ENCODE measurements around the gene DLGAP1.
A peak's percentile ranks its signal among the peaks of the same experiment; 100 is the strongest.

The DLGAP1 gene

DNA sequence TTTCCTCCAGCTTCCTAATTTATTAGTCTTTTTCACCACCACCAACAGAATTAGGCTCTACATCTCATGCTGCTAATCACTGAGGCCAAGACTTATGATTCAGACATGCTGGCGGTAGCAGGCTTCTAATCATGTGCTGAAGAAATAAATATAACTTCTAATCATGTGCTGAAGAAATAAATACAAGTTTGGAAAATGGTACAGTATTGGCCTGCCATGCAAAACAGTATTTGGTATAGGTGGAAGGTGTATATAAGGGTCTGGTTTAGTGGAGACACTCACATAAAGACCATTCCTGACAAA is 764.4 kb downstream of the DLGAP1 start:
- no peak for DNase-seq (ENCODE audit: low read depth)

DNA sequence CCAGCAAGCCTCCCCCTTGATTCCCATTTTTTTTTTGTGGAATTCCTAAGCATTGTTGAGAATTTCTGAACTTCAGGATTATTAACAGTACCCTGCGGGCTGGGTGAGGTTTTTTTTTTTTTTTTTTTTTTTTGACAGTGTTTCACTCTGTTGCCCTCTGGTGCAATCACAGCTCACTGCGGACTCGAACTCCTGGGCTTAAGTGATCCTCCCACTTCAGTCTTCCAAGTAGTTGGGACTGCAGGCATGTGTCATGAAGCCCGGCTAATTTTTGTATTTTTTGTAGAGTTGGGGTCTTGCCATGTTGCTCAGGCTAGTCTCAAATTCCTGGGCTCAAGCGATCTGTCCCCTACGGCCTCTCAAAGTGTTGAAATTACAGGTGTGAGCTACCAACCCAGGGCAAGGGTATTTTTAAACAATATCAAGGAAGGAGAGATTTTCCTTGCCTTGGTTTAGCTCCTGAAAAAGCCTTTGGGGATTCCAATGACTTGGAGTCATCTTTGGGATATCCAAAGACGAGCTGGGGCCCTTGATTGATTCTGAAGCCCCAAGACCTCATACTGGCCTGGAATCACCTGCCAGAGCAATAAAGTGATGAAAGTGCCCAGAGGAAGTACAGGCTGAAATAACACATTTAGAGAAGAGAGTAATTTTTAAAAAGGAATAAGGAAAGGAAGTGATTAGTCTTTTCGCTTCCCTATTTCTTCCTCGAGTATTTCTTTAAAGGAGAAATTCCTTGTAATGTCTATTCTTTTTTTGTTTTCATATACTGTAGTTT is 764.9 kb downstream of the DLGAP1 start:
- no peak for DNase-seq (ENCODE audit: low read depth)

DNA sequence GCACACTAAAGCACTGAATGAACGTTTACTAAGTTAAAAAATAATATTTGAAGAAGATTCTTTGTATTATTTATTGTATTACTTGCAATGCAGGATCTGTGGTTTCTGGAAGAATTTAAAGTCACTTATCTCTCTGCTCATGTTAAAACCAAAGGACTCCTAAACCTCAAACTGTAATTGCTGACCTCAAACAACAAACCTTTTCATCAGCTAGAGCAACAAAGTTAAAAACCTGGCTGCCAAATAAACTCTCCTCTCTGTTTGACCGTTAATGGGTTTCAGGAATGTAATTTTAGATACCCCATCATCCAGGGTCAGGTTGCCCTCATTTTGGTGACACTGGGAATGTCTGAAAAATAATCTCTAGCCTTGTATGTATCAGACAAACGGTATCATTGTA is 766.0 kb downstream of the DLGAP1 start:
- no peak for DNase-seq (ENCODE audit: low read depth)

DNA sequence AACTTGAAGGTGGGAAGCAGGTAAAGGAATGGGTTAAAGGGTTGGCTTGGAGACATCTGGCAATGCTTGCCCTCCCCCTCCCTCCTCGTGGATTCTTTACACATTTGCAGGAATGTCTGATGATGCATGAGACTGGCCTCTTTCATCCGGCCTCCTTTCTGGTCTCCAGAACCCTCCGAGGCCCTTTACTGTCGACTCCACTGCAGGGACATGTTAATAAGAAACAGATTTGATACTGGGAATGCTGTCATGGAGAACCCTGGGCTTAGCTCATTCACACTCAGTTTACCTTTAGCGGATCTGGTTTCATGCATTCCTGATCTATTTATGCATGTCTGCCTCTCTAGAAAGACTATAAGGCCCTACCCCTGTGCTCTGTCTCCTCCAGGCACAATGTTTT is 766.4 kb downstream of the DLGAP1 start:
- DNase-seq (ENCODE audit: low read depth), result no peak

DNA sequence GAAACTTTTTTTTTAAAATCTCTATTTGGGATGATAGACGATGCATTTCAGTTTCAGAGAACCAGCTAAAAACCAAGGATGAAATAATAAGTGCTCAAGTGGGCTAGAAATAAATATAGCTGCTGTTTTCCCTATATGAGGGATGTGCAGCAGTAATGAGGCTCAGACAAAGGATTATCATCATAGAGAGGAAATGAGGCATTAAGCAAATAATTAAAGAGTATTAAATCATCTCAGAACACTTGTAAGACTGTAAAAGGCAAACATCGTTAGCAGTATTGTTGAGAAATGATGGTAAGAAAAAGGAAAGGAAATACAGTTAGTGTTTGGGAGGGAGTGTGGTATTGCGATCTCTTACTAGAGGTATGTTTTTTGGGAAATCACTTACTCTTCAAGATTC is 771.6 kb downstream of the DLGAP1 start:
- DNase-seq (ENCODE audit: low read depth), result no peak

DNA sequence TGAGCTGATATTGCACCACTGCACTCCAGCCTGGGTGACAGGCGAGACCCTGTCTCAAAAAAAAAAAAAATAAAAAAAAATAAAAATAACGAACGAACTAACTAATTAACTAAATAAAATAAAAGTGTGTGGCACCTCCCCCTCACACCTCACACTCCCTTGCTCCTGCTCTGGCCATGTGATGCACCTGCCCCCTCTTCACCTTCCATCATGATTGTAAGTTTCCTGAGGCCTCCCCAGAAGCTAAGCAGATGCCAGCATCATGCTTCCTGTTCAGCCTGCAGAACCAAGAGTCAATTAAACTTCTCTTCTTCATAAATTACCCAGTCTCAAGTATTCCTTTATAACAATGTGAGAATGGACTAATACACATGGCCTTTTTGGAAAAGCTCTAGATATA is 773.0 kb downstream of the DLGAP1 start:
- DNase-seq (ENCODE audit: low read depth), result no peak

DNA sequence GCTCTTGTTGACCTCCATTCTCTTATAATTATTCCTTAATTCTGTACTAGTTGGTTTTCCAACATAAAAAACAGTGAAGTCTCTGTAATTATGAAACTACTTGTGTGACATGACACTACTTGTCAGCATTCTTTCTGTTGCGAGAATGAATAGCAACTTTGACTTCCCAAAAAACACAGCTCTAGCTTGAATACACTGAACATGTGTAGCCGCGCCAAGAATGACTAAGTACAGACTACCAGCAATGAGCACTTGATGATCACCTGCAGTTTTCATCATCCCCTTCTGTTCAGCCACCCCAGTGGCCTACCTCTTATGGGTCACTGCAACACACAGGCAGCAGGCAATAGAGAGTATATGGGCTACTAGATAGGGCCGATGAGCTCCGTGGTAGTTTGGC is 775.9 kb downstream of the DLGAP1 start:
- DNase-seq (ENCODE audit: low read depth), result no peak

DNA sequence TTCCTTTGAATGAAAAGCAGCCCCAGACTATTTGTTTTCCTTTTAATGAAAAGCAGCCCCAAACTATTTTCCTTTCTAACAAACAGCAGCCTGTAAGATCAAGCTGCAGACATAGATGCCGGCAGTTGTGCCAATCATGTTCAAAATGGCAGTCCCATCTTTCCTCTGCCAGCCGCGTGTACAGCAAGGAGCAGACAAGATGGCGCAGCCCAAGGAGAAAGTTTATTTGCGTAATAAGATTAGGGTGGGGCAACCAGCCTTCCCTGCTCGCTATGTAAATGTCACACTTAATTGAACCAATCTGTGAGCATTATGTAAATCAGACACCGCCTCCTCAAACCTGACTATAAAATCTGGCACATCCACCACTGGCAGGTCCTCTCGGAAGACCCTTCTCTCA is 779.1 kb downstream of the DLGAP1 start:
- DNase-seq (ENCODE audit: low read depth), result no peak

DNA sequence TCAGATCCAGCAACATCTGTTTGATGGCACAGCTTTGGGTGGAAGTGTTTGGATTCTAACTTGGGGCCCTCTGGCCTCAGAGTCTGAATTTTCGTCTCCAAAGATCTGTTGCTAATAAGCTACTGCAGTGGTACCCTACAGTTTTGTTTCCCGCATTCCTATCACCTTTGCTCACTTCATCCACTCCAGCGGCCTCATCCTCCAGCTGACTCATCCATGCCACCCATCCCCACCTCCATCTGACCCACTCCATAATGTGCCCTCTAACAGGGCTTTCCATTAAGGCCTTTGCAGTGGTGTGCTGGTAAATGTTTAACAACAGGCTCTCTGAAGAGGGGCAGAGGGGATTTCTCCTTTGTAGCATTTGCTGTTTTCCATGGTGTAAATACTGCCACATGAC is 779.7 kb downstream of the DLGAP1 start:
- no peak for DNase-seq (ENCODE audit: low read depth)

DNA sequence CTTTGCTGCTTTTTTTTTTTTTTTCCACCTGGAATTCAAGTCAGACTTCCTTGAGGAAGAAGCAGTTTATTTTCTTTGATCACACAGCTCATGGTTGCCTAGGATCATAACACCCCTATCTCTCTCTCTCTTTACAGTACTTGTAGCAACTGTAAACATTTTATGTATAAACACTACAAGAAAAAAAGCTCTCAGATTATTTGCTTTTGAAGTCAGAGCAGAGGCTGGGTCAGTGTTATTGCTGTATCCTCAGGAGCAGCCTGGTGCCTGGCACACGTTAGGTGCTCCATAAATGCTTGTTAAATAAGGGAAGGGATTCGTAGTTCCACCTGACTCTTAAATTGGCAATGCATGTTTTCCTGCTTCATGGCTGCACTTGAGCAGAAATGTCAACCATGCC is 783.9 kb downstream of the DLGAP1 start:
- DNase-seq (ENCODE audit: low read depth), result no peak

DNA sequence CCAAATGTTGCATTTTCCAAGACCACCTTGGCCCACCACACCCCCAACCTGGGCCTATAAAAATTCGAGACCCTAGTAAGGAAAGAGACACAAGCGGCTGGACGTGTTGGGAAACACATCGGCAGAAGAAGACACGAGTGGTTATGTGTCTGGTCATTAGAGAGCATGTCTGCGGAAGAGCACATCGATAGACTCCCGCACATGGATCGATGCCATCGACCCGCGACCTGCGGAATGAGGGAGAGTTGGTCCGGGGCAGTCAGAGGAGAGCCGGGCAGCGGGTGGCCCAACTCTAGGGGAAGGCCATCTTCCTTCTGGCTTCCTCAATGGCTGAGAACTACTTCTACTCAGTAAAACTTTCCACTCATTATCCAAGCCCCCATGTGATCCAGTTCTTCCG is 785.7 kb downstream of the DLGAP1 start:
- no peak for DNase-seq (ENCODE audit: low read depth)

DNA sequence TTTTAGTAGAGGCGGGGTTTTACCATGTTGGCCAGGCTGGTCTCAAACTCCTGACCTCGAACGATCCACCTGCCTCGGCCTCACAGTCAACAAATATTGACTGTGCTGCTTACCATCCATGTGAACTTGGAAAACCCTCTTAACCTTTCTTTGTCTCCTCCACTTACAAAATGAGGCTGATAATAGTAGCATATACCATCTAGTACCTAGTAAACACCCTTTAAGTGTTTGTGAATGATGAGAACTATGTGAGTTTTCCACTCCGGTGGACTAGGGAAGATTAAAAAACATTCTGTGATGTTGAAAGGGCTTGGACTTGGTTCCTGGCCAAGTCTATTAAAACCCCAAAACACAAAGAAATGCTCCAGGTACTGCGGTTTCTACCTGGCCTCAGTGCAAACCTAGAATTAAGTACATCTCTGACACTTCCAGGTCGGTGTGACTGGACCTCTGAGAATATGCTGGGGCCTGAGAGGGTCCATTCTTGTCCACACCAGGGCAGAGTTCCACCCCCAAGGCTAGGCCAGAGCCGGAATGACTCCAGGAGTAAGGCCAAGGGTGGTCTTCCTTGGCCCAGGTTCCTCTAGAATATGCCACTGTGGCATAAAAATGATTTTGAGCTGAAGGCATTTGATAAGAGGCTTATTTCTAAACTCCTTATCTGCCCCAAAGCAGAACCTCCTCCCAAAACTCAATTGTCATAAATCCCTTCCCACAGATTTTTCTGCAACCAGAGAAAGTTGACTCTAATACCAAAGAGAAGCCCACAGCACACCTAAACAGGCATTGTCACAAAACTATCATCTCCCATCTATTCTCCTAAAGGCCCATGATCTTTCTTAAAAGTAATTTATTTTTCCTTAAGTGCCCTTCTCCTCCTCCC is 787.6 kb downstream of the DLGAP1 start:
- DNase-seq (ENCODE audit: low read depth), result no peak

DNA sequence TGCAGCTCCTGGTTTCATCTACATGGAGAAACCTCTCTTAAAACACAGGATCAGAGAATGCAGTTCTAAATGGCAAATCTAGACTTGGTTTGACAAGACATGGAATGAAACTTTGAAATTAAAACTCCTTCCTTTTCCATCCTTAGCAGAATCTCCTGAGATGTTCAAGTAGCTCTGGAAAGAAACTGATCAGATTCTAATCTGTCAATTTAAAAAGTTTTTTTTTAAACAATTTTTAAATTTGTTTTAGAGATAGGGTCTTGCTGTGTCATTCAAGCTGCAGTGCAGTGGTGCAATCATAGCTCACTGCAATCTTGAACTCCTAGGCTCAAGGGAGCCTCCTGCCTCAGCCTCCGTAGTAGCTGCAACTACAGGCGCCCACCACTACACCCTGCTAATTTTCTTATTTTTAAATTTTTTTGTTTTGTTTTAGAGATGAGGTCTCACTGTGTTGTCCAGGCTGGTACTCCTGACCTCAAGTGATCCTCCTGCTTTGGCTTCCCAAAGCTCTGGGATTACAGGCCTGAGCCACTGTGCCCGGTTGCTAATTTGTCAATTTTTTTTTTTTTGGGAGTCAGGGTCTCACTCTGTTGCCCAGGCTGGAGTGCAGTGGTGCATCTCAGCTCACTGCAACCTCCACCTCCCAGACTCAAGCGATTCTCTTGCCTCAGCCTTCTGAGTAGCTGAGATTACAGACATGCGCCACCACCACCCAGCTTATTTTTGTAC is 788.4 kb downstream of the DLGAP1 start:
- DNase-seq (ENCODE audit: low read depth), result no peak

DNA sequence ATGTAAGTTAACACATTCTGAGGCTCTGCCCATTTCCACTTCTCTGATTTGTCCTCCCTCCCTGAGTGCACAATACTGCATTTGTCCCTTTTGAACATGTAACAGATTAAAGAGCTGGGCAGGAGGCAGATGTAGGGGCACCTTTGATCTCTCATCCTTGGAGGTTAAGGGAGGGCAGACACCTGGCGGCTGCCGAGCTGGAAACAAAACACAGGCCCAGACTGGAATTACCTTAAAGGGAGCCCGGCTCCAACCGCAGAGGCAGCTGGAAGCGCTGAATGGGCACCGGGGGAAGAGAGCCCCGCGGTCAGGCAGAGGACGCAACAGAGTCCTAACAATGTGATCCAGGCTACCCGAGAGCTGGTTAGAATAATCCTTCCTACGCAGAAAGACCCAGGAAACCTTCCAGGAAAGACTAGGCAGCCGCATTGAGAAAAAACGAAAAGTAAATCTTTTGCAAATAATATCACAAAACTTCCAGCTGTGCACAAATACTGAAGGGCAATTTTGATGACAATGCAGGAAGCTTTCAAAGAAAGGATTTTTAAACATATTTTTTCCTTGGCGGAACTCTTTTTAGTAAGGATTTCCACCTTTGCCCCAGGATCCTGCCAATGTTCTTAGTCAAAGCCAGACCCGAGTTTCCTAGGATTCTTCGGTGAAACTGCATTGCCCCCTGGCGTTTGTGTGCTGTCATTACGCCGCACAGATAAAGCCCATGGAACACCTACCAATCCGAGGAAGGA is 789.2 kb downstream of the DLGAP1 start:
- DNase-seq (ENCODE audit: low read depth), result peak; percentile 58

DNA sequence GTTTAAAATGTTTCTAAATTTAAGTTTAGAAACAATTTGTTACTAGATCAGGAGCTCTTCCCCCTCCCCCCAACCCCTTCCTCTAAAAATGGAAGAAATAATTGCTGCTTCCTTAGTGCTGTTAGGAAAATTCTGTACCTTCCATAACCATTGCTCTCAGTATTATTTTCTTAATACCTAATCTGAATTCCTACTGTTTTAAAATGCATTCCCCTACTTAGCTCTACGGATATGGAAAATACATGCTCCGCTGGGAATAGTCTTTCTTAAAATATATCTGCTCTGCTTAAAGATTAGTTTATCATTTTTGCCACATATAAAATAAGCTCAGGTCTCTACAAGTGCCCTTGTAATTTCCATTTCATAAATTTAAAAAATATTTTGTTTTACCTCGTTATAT is 789.9 kb downstream of the DLGAP1 start:
- no peak for DNase-seq (ENCODE audit: low read depth)

DNA sequence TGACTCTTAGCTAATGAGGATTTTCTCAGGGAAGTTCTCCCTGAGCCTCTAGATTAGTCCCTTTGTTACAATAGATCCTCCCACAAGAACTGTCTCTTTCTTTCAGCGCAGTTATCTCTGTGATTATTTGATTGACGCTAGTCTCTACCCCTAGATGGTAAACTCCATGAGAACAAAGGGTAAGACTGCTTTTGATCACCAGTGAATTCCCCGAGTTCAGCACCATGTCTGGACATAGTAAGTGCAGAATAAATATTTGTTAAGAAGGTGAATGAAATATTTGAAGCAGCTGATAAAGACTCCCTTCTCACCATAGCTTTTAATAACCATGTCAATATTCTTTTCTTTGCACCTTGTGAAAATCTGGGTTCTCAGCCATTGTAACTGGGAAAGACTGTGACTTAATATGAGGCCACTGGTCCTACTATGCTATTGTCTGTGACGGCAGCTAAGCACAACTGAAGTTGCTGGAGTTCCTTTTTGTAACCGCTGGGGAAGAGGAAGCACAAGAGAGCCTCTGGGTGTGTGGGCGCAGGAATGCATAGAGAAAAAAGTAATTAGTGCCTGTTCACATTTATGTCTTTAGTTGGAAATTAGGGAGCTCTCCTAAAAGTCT is 790.4 kb downstream of the DLGAP1 start:
- no peak for DNase-seq (ENCODE audit: low read depth)

DNA sequence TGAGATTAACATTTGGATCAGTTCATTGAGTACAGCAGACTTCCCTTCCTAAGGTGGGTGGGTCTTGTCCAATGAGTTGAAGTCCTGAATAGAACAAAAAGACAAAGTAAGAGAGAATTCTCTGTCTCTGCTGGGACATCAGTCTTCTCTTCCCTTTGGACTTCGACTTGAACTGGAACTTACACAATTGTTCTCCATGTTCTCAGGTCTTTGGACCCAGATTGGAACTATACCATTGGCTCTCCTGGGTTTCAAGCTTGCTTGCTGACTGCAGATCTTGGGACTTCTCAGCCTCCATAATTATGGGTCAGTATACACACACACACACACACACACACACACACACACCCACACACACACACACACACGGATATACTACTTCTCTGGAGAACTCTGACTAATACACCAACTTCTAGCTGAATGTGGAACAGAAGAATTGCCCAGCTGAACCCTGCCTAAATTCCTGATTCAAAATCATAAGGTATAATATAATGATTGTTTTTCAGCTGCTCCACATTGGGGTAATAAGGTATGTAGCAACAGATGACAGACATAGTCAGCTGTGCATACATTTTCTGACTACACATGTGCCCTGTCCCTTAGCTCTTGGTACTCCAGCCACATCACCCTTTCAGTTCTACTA is 791.1 kb downstream of the DLGAP1 start:
- no peak for DNase-seq (ENCODE audit: low read depth)

DNA sequence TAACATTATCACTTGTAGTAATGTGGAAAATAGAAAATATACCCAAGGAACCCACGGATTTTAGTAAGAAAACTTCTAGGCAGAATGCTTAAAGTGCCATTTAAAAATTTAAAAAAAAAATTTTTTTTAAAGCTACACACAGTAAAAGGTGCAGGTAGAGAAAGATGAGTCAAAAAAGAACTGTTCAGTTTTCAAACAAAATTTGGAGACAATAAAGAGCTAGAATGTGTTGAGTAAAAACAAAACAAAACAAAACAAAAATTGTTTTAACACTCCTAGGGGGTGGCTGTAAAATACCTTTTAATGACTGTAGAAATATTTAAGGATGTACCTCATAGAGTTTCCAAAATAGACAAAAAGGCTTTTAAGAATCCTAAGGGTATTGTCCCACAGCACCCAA is 793.1 kb downstream of the DLGAP1 start:
- DNase-seq (ENCODE audit: low read depth), result no peak

DNA sequence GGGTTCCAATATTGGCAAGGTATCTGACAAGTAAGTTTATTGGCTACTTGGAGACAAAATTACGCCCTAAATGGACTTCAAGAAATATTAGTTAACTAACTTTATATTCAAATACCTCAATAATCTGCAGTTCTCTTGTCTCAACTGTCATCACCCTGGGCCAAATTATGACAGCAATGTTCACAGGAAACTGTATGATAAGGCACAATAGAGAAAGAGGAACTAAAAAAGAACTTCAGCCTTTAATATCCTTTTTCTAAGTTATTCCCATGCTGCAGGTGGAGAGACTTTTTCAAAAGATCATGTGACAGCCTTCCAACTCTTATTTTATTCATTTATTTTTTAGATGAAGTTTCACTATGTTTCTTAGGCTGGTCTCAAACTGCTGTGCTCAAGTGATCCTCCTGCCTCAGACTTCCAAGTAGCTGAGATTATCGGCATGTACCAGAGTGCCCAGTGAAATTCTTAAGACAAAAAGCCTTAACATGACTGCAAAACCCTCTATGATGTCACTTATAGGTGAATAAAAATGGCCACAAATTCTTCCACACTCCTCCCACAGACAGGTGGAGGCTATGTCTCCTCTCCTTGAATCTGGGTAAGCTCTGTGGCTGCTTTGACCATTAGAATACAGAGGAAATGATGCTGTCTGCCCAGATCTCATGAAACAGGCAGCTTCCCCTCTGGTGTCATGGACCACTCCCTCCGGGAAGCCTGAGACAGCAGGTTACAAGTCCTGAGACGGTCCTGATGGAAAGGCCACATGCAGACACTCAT is 794.2 kb downstream of the DLGAP1 start:
- no peak for DNase-seq (ENCODE audit: low read depth)

DNA sequence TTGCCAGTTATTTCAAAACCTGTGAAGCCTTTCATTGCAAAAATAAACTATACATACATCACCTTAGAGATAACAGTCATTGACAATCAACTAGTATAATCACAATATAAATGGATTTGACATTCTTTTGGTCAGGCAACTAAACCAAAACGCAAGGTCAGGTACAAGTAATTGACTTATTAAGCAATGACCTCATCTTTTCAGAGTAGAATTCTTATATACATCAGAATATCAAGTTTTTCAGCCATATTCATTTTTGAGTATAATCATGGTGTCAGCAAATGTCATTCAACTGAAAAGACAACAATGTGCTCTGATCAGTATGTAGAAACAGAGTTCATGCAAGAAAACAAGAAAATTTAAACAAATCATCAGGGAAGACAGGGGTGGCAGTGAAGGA is 796.6 kb downstream of the DLGAP1 start:
- DNase-seq (ENCODE audit: low read depth), result no peak
